HCT116 (cell line): ENCODE measurements around the gene NPPB. TPM values are rescaled to one million over a fixed set of nuclear protein-coding genes. Genes with fewer than 3 reads are reported as not detected.

ENCODE experiments used
- ATAC-seq: fragments of 200-7000 bp; cut with Tn5 transposase; 2 replicates; pipeline ENCODE4 v1.9.1; 2020; ENCODE audit warnings: mild to moderate bottlenecking, moderate library complexity
- BruUV-seq: library from RNA; stranded (reverse); fragments of 400-500 nt; replicated peaks from 2 replicates; lab custom pipeline; 2021; lab: Mats Ljungman, UMichigan
- CTCF ChIA-PET: fragments of 300-600 bp; sonication (Branson Sonifier 250); formaldehyde crosslinking; loops from one replicate; lab custom pipeline; 2021; ENCODE audit warnings: antibody characterized with exemption; lab: Charles Lee
- POLR2A ChIA-PET: fragments of 300-600, 350-600 bp; sonication (Branson Sonifier 250); formaldehyde crosslinking; loops from one replicate; lab custom pipeline; 2021; ENCODE audit warnings: antibody characterized with exemption; lab: Charles Lee
- RAD21 ChIA-PET, 2 experiments: fragments of 300-600 bp; sonication (Branson Sonifier 250); formaldehyde crosslinking; loops; one replicate each; lab custom pipeline; 2023; ENCODE audit warnings: low total read pairs in 2 of 2; ENCODE audit not compliant: uncharacterized antibody in 2 of 2, unreplicated experiment in 2 of 2, low non-redundant PET in 1 of 2; lab: Charles Lee
- DNase-seq: peaks from one replicate; pipeline ENCODE4 v3.0.0-alpha.2; 2010; ENCODE audit warnings: low read depth, low spot score
- H2AFZ ChIP-seq: fragments of 200-600 bp; shearing (Covaris generic), sonication (generic); 2 replicates; pipeline ENCODE4 v1.6.1; 2017; ENCODE audit warnings: low read depth, mixed run types, mixed read lengths, antibody characterized with exemption, low read length; ENCODE audit not compliant: poor library complexity, severe bottlenecking
- H3K27ac ChIP-seq: 2 replicates; pipeline ENCODE4 v1.5.1; 2012; ENCODE audit warnings: low read depth, low read length
- H3K27me3 ChIP-seq: fragments of 200-600 bp; sonication (generic); 2 replicates; pipeline ENCODE4 v1.6.1; 2016; ENCODE audit warnings: mixed run types, low read length, mixed read lengths; ENCODE audit not compliant: insufficient read depth
- H3K36me3 ChIP-seq, 2 experiments: fragments of 200-500 bp in 1 of 2; fragments of 200-600 bp in 1 of 2; sonication (Bioruptor generic) in 1 of 2; sonication (generic) in 1 of 2; 2 replicates each; pipeline versions ENCODE4 v1.5.1 to v1.6.1; 2014 to 2016; ENCODE audit warnings: low read length in 2 of 2, inconsistent platforms in 1 of 2, mixed read lengths in 1 of 2, mixed run types in 1 of 2; ENCODE audit not compliant: insufficient read depth in 2 of 2, control insufficient read depth in 1 of 2
- H3K4me1 ChIP-seq, 2 experiments: fragments of 200-600 bp in 1 of 2; sonication (generic) in 1 of 2; 2 replicates each; pipeline versions ENCODE4 v1.5.1 to v1.6.1; 2012 to 2017; ENCODE audit warnings: low read length in 2 of 2, inconsistent platforms in 1 of 2, mild to moderate bottlenecking in 1 of 2, mixed read lengths in 1 of 2, mixed run types in 1 of 2, moderate library complexity in 1 of 2; ENCODE audit not compliant: insufficient read depth in 2 of 2, control insufficient read depth in 1 of 2
- H3K4me2 ChIP-seq: fragments of 200-600 bp; sonication (generic); 2 replicates; pipeline ENCODE4 v1.6.1; 2017; ENCODE audit warnings: mixed run types, low read length, mixed read lengths
- H3K4me3 ChIP-seq, 2 experiments: fragments of 200-600 bp in 1 of 2; sonication (generic) in 1 of 2; replicated peaks in 1 of 2; 2 replicates each; pipeline ENCODE4 v1.5.1; 2011 to 2016; ENCODE audit warnings: low read length in 2 of 2, control low read depth in 1 of 2, low read depth in 1 of 2, mild to moderate bottlenecking in 1 of 2, mixed read lengths in 1 of 2, mixed run types in 1 of 2
- H3K79me2 ChIP-seq: fragments of 200-600 bp; sonication (generic); 2 replicates; pipeline ENCODE4 v1.6.1; 2017; ENCODE audit warnings: mild to moderate bottlenecking, mixed run types, low read length, moderate library complexity, mixed read lengths; ENCODE audit not compliant: insufficient read depth
- H3K9ac ChIP-seq: fragments of 200-600 bp; sonication (generic); 2 replicates; pipeline ENCODE4 v1.6.1; 2016; ENCODE audit warnings: low read length, mixed read lengths
- H3K9me2 ChIP-seq: fragments of 200-600 bp; sonication (generic), shearing (Covaris generic); 2 replicates; pipeline ENCODE4 v1.6.1; 2017; ENCODE audit warnings: mixed run types, mild to moderate bottlenecking, moderate library complexity; ENCODE audit not compliant: insufficient read depth
- H3K9me3 ChIP-seq, 2 experiments: fragments of 200-500 bp in 1 of 2; fragments of 200-600 bp in 1 of 2; sonication (Bioruptor generic) in 1 of 2; sonication (generic) in 1 of 2; 2 replicates each; pipeline ENCODE4 v1.6.1; 2014 to 2017; ENCODE audit warnings: low read length in 2 of 2, mixed read lengths in 2 of 2, inconsistent platforms in 1 of 2, low read depth in 1 of 2, mild to moderate bottlenecking in 1 of 2, mixed run types in 1 of 2, moderate library complexity in 1 of 2; ENCODE audit not compliant: control insufficient read depth in 1 of 2, insufficient read depth in 1 of 2
- H4K20me1 ChIP-seq: fragments of 200-600 bp; sonication (generic), shearing (Covaris generic); 2 replicates; pipeline ENCODE4 v1.6.1; 2017; ENCODE audit warnings: mixed run types, mild to moderate bottlenecking, moderate library complexity; ENCODE audit not compliant: insufficient read depth
- EGR1 ChIP-seq: IDR thresholded peaks from 2 replicates; pipeline ENCODE4 v1.6.1; 2012; ENCODE audit warnings: low read depth
- ELF1 ChIP-seq: IDR thresholded peaks from 2 replicates; pipeline ENCODE4 v1.6.1; 2012; ENCODE audit warnings: low read depth, borderline replicate concordance
- EZH2 ChIP-seq: fragments of 200-600 bp; sonication (generic); IDR thresholded peaks from 2 replicates; pipeline ENCODE4 v1.6.1; 2017; ENCODE audit warnings: antibody characterized with exemption, mixed run types
- EZH2phosphoT487 ChIP-seq: fragments of 200-600 bp; IDR thresholded peaks from 2 replicates; pipeline ENCODE4 v1.6.1; 2018; ENCODE audit warnings: antibody characterized with exemption, borderline replicate concordance
- FOSL1 ChIP-seq: IDR thresholded peaks from 2 replicates; pipeline ENCODE4 v1.6.1; 2012; ENCODE audit warnings: low read depth
- JUND ChIP-seq: IDR thresholded peaks from 2 replicates; pipeline ENCODE4 v1.6.1; 2012
- POLR2A ChIP-seq: IDR thresholded peaks from 2 replicates; pipeline ENCODE4 v1.7.0; 2011; ENCODE audit warnings: borderline replicate concordance; ENCODE audit not compliant: insufficient read depth, insufficient read length; ENCODE audit errors: extremely low read depth
- RAD21 ChIP-seq: IDR thresholded peaks from 2 replicates; pipeline ENCODE4 v1.6.1; 2012; ENCODE audit warnings: low read depth, mild to moderate bottlenecking
- REST ChIP-seq: IDR thresholded peaks from 2 replicates; pipeline ENCODE4 v1.6.1; 2012; ENCODE audit warnings: low read depth
- TCF7L2 ChIP-seq: IDR thresholded peaks from 2 replicates; pipeline ENCODE4 v1.7.0; 2011; ENCODE audit warnings: borderline replicate concordance, inconsistent platforms; ENCODE audit not compliant: insufficient read depth, insufficient read length; ENCODE audit errors: extremely low read depth
- YY1 ChIP-seq: IDR thresholded peaks from 2 replicates; pipeline ENCODE4 v1.6.1; 2011; ENCODE audit warnings: low read length, low read depth, moderate library complexity, mild to moderate bottlenecking; ENCODE audit not compliant: insufficient replicate concordance; ENCODE audit errors: extremely low read depth
- ZFX ChIP-seq: fragments of 450-650 bp; IDR thresholded peaks from 2 replicates; pipeline ENCODE4 v1.6.1; 2017
- ZNF274 ChIP-seq: fragments of 200-500 bp; sonication (Bioruptor generic); IDR thresholded peaks from 2 replicates; pipeline ENCODE4 v1.6.1; 2014; ENCODE audit warnings: mild to moderate bottlenecking, low read depth, low read length, inconsistent platforms
- intact Hi-C: fragments of 100-400 bp; cut with micrococcal nuclease; formaldehyde crosslinking; loops from 2 replicates; pipeline ENCODE4 v1.10.0; 2022
- total RNA-seq: library from RNA; stranded (reverse); gene quantifications from one replicate; pipeline ENCODE4 v1.2.1, GENCODE V29; 2021; ENCODE audit not compliant: unreplicated experiment
- TF ChIP-seq, protein P1 (sequence below): IDR thresholded peaks from 2 replicates; pipeline ENCODE4 v1.6.1; 2011; ENCODE audit warnings: mild to moderate bottlenecking, low read length, moderate library complexity; ENCODE audit not compliant: insufficient replicate concordance; ENCODE audit errors: extremely low read depth
- TF ChIP-seq, protein P2 (sequence below): IDR thresholded peaks from 2 replicates; pipeline ENCODE4 v1.6.1; 2012
- TF ChIP-seq, protein P3 (sequence below), 3 experiments: fragments of 200-600 bp in 1 of 3; sonication (generic) in 1 of 3; IDR thresholded peaks in 2 of 3; conservative IDR thresholded peaks in 1 of 3; 2 replicates each; pipeline ENCODE4 v1.5.1; 2012 to 2017; ENCODE audit warnings: low read depth in 2 of 3, low read length in 2 of 3, antibody characterized with exemption in 1 of 3, borderline replicate concordance in 1 of 3, control low read depth in 1 of 3, mild to moderate bottlenecking in 1 of 3, mixed read lengths in 1 of 3, mixed run types in 1 of 3, moderate library complexity in 1 of 3; ENCODE audit not compliant: insufficient read depth in 1 of 3

NPPB gene
- total RNA-seq, 1 experiment from 2014 or later, result not detected

DNA sequence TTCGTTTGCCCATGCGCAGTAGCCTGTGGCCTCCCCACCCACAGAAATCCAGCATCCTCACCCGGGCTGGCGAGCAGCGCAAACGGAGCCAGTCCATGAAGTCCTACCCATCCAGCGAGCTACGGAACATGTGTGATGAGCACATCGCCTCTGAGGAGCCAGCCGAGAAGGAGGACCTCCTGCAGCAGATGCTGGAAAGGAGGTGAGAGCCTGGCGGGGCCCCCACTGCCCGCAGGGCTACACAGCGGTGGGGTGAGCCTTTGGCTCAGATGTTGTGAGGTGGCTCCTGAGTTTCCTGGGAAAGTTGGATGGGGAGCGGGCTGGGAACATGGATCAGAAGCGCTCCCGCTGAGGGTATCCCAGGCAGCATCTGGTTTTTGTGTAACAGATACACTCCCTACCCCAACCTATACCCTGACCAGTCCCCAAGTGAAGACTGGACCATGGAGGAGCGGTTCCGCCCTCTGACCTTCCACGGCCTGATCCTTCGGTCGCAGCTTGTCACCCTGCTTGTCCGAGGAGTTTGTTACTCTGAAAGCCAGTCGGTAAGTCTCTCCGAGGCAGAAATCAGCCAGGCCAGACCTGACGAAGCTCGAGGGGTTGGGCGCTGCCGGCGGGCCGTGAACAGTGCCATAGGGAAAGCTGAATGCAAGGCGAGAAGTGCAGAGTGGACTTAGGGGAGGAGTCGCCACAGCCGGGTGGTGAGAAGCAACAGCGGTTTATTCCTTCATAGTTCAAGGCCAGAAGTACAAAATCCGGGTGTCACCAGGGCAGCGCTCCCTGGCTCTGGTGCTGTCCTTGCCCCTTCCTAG lies 21.6 kb downstream of the NPPB start:
- CTCF ChIA-PET, result interaction anchor here (1.0 kb wide), 1 partner anchor 59 kb away, joined by 4 read pairs; no protein-coding TSS in a partner anchor
- POLR2A ChIA-PET, result interaction anchor here (1.0 to 1.1 kb wide), 2 partner anchors 55 to 71 kb away, joined by 3 to 4 read pairs; no protein-coding TSS in a partner anchor
- RAD21 ChIA-PET, result no interaction called here
- Histone ChIP-seq H3K79me2 (no peaks in the 10 kb centered on the region), H3K4me2 (no peak overlapping the region), H3K36me3 (peaks cover 7 to 26% of the 10 kb centered on the region in 2 experiments; a peak in 2 of 4 replicates), H3K4me3 (no peak overlapping the region), H3K9ac (no peak overlapping the region), H3K9me2 (no peaks in the 10 kb centered on the region), H4K20me1 (no peaks in the 10 kb centered on the region)
- no peak for ATAC-seq
- TF ChIP-seq, protein P1, sequence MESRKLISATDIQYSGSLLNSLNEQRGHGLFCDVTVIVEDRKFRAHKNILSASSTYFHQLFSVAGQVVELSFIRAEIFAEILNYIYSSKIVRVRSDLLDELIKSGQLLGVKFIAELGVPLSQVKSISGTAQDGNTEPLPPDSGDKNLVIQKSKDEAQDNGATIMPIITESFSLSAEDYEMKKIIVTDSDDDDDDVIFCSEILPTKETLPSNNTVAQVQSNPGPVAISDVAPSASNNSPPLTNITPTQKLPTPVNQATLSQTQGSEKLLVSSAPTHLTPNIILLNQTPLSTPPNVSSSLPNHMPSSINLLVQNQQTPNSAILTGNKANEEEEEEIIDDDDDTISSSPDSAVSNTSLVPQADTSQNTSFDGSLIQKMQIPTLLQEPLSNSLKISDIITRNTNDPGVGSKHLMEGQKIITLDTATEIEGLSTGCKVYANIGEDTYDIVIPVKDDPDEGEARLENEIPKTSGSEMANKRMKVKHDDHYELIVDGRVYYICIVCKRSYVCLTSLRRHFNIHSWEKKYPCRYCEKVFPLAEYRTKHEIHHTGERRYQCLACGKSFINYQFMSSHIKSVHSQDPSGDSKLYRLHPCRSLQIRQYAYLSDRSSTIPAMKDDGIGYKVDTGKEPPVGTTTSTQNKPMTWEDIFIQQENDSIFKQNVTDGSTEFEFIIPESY, result no peak
- TF ChIP-seq JUND (no peak), FOSL1 (no peak), EGR1 (no peak), RAD21 (no peak), ZFX (no peak), EZH2phosphoT487 (no peak), ZNF274 (no peak), TCF7L2 (no peak), EZH2 (no peak), REST (no peak), YY1 (no peak), POLR2A (no peak), ELF1 (no peak)
- TF ChIP-seq, protein P2, sequence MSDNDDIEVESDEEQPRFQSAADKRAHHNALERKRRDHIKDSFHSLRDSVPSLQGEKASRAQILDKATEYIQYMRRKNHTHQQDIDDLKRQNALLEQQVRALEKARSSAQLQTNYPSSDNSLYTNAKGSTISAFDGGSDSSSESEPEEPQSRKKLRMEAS, result no peak
- TF ChIP-seq, protein P3, sequence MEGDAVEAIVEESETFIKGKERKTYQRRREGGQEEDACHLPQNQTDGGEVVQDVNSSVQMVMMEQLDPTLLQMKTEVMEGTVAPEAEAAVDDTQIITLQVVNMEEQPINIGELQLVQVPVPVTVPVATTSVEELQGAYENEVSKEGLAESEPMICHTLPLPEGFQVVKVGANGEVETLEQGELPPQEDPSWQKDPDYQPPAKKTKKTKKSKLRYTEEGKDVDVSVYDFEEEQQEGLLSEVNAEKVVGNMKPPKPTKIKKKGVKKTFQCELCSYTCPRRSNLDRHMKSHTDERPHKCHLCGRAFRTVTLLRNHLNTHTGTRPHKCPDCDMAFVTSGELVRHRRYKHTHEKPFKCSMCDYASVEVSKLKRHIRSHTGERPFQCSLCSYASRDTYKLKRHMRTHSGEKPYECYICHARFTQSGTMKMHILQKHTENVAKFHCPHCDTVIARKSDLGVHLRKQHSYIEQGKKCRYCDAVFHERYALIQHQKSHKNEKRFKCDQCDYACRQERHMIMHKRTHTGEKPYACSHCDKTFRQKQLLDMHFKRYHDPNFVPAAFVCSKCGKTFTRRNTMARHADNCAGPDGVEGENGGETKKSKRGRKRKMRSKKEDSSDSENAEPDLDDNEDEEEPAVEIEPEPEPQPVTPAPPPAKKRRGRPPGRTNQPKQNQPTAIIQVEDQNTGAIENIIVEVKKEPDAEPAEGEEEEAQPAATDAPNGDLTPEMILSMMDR (IDR thresholded peaks at IDR 0.05 in 2 of 3, conservative IDR thresholded peaks at IDR 0.05 in 1 of 3; ENCODE audit: borderline replicate concordance in 1 of 3, insufficient read depth in 1 of 3, low read depth in 2 of 3, low read length in 2 of 3), result no peak
- TF ChIP-seq, all 23 proteins: peak for 0
- Histone ChIP-seq H3K27me3 (no peaks in the 10 kb centered on the region), H3K27ac (no peak overlapping the region), H2AFZ (no peak overlapping the region), H3K4me1 (no peaks in the 10 kb centered on the region), H3K9me3 (no peaks in the 10 kb centered on the region)
- DNase-seq, result no peak
- no TSS peak for BruUV-seq
- intact Hi-C loops, result loop anchor here (10.0 kb wide), 2 partner anchors 368 to 802 kb away; no protein-coding TSS in a partner anchor
